GM12891 (cell line): ENCODE results near the gene PTPRN2.
A peak's percentile ranks its signal among the peaks of the same experiment; 100 is the strongest.

ENCODE experiments used
- DNase-seq: peaks from one replicate; pipeline ENCODE4 v3.0.0; 2011; ENCODE audit warnings: low spot score; ENCODE audit not compliant: insufficient read length
- FAIRE-seq: peaks from 2 replicates; lab custom pipeline; 2011; peaks lifted over from hg19 to GRCh38; lab: Jason Lieb, UNC
- PAX5 ChIP-seq: IDR thresholded peaks from 2 replicates; pipeline ENCODE4 v1.6.1; 2011; ENCODE audit warnings: low read length, moderate library complexity, mild to moderate bottlenecking; ENCODE audit not compliant: insufficient read depth, severe bottlenecking
- POLR2A ChIP-seq: IDR thresholded peaks from 2 replicates; pipeline ENCODE4 v1.6.1; 2011; ENCODE audit warnings: low read depth, low read length, control low read depth
- POLR2AphosphoS5 ChIP-seq: IDR thresholded peaks from 2 replicates; pipeline ENCODE4 v1.6.1; 2011; ENCODE audit warnings: low read depth, low read length, control low read depth
- POU2F2 ChIP-seq: IDR thresholded peaks from 2 replicates; pipeline ENCODE4 v1.6.1; 2011; ENCODE audit warnings: low read depth, mild to moderate bottlenecking, control low read depth, low read length, moderate library complexity
- SPI1 ChIP-seq: IDR thresholded peaks from 2 replicates; pipeline ENCODE4 v1.6.1; 2011; ENCODE audit warnings: low read depth, low read length, control low read depth
- TAF1 ChIP-seq: IDR thresholded peaks from 2 replicates; pipeline ENCODE4 v1.6.1; 2011; ENCODE audit warnings: low read depth, low read length, control low read depth

The PTPRN2 gene

GRCh38 chr7:158614700-158615099 lies 27.1 kb upstream of the PTPRN2 start:
- DNase-seq (no peak), FAIRE-seq (no peak)
- TF ChIP-seq PAX5 (no peak), POLR2AphosphoS5 (no peak), POU2F2 (no peak), POLR2A (no peak), TAF1 (no peak), SPI1 (no peak)

DNA sequence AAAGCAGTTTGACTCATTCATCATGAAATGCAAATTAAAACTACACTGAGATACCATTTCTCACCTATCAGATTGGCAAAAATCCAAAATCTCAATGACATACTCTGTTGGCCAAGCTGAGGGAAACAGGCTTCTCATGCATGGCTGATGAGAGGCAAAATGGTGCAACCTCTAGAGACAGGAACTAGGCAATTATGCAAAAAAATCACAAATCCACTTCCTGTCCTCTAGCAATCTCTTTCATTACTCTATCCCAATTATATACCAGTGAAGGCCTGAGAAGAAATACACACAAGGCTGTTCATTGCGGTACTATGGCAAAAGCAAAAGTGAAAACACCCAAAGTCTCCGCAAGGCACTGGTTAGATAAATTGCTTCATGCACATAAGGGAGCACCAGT lies 25.9 kb upstream of the PTPRN2 start:
- TF ChIP-seq POU2F2 (peak; percentile 90), PAX5 (peak; percentile 25), SPI1 (0 out of 2 replicates have a peak, but pooled peaks have one; percentile 20), TAF1 (peak; percentile 53; the same call in 1 of the 2 replicates), POLR2AphosphoS5 (no peak), POLR2A (no peak)
- peak; percentile 39 for DNase-seq
- peak; percentile 86 for FAIRE-seq

DNA sequence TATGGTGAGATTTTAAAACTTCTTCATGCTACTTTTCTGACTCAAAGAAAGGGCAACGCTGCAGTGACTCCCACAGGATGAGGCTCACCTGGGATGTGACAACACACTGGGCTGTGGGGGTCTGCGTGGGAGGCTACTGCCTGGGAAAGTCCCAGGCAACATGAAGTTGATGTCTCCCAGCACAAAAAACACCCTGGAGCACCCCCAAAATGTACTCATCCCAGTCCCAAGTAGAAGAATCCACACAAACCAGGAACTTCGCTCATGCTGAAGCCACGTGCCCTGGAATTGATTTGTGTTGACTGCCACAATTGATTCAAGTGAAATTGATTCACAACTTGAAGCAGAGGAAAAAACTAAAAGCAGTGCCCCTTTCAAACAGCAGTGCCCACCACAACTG lies 24.9 kb upstream of the PTPRN2 start:
- DNase-seq (no peak), FAIRE-seq (peak; percentile 59)
- TF ChIP-seq SPI1 (no peak), PAX5 (no peak)

DNA sequence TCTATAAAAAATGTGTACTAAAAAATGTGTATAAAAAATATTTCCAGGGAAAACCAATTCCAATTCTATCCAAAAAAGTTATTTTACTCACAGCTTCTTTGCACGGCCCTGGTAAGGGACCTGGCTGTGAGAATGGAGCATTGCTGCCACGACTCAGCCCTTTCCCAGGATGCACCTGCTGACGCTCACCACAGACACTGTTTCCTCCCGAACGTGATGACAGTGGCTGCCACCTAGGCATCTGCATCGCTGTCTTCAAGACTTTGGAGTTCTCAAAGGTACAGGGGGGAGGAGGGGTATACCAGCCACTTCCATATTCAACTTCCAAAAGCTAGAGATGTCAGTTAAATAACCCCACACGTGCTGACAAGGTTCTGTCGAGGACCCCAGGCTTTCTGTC lies 23.9 kb upstream of the PTPRN2 start:
- DNase-seq (no peak), FAIRE-seq (no peak)
- TF ChIP-seq POLR2A = no peak

GRCh38 chr7:158609313-158609974 lies 21.8 kb upstream of the PTPRN2 start:
- FAIRE-seq = no peak
- TF ChIP-seq SPI1 = 0 out of 2 replicates have a peak, but pooled peaks have one; percentile 2
- TF ChIP-seq TAF1 = no peak
- DNase-seq = no peak

DNA sequence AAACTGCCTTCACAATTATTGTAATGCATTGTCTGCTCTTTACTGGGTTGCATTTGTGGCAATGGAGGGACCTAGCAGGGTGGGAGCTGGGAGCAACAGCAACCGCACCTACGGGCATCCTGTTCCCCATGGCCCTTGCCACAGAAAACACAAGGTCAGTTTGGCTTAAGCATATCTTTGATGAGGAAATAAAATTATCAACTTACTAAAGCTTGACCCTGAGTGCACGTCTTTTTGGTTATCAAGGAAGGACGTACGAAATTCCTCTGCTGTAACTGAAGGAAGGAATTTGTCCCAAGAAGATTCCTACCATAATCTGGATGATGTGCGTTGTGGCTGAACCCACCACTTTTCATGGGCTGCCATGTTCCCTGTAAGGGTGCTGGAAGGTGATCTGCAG lies 19.9 kb upstream of the PTPRN2 start:
- TF ChIP-seq POU2F2 = no peak
- no peak for TF ChIP-seq POLR2AphosphoS5
- TF ChIP-seq POLR2A = no peak
- no peak for TF ChIP-seq TAF1
- no peak for TF ChIP-seq SPI1
- no peak for TF ChIP-seq PAX5
- no peak for FAIRE-seq
- no peak for DNase-seq

- FAIRE-seq = no peak
- DNase-seq = no peak
- TF ChIP-seq POU2F2 = no peak
- TF ChIP-seq SPI1 = no peak
- TF ChIP-seq POLR2AphosphoS5 = no peak
- no peak for TF ChIP-seq TAF1
- no peak for TF ChIP-seq PAX5
- no peak for TF ChIP-seq POLR2A
Observed at GRCh38 chr7:158606671-158607424, 19.2 kb upstream of the PTPRN2 start.

GRCh38 chr7:158606129-158606528 lies 18.5 kb upstream of the PTPRN2 start:
- no peak for FAIRE-seq
- TF ChIP-seq POU2F2 (no peak), POLR2A (no peak), PAX5 (no peak), POLR2AphosphoS5 (no peak), TAF1 (no peak), SPI1 (no peak)
- no peak for DNase-seq

DNA sequence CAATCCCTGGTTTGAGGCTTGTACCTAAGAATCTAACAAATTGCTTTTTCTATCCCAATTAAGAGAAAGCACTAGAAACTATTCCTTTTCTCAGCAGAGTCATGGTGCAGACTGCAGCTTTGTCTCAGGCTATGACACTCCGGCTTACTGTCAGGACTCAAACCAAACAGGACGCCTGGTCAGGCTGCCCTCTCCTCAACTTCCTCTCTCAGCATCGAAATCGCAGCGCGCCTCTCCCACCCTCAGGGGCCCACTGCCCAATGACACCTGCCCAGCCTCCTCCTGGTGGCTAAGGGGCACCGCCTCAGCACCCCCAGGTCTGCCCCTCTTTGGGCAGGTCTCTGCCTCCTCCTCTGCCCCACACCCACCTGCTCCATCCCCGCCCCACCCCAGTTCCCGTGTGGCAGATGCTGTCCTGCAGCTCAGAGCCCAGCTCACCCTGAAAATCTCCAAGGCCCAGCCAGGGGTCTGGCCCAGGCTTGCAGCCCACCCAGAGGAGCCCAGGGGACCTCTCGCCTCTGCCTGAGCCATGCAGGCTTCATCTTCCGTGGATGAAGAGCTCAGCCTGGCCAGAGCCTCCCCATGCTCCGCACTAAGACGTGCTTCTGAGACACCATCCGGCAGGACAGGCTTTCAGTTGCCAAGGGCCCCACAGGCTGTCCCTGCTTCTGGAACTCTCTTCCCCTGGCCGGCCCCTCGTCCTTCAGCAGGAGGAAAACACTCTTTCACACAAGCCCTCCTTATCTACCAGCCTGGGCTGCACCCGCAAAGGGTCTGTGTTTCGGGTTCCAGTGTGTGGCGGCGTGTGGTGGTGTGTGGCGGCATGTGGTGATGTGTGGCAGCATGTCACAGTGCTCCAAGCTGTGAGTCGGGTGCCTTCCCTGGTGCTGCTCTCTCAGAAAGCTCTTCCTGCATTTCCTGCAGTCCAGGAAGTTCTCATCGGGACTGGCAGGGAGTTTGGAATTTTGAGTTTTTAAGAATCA lies 16.4 kb upstream of the PTPRN2 start:
- DNase-seq = no peak
- FAIRE-seq = peak; percentile 50
- TF ChIP-seq PAX5 = no peak
- no peak for TF ChIP-seq POU2F2
- no peak for TF ChIP-seq POLR2A
- TF ChIP-seq TAF1 = no peak
